OCI-LY1 (cell line): ENCODE measurements around the gene CCNY.

Experiments used
- EZH2 ChIP-seq: fragments of 200-600 bp; sonication (generic), shearing (Covaris generic); IDR thresholded peaks from 2 replicates; pipeline ENCODE4 v1.8.0; 2017; ENCODE audit warnings: borderline replicate concordance, mixed run types, mild to moderate bottlenecking, antibody characterized with exemption, low read length, moderate library complexity, mixed read lengths
- TF ChIP-seq, protein P1 (sequence below): fragments of 200-600 bp; sonication (generic), shearing (Covaris generic); IDR thresholded peaks from 2 replicates; pipeline ENCODE4 v1.5.1; 2017; ENCODE audit warnings: mild to moderate bottlenecking, antibody characterized with exemption, low read length, moderate library complexity, mixed read lengths

- TF ChIP-seq, protein P1, sequence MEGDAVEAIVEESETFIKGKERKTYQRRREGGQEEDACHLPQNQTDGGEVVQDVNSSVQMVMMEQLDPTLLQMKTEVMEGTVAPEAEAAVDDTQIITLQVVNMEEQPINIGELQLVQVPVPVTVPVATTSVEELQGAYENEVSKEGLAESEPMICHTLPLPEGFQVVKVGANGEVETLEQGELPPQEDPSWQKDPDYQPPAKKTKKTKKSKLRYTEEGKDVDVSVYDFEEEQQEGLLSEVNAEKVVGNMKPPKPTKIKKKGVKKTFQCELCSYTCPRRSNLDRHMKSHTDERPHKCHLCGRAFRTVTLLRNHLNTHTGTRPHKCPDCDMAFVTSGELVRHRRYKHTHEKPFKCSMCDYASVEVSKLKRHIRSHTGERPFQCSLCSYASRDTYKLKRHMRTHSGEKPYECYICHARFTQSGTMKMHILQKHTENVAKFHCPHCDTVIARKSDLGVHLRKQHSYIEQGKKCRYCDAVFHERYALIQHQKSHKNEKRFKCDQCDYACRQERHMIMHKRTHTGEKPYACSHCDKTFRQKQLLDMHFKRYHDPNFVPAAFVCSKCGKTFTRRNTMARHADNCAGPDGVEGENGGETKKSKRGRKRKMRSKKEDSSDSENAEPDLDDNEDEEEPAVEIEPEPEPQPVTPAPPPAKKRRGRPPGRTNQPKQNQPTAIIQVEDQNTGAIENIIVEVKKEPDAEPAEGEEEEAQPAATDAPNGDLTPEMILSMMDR = no peak
- no peak for TF ChIP-seq EZH2
These were observed 29.5 kb upstream of the CCNY start for GRCh38 chr10:35306852-35307251.
